ENCODE measurements around the gene KAZN.

KAZN gene

GRCh38 chr1:14970115-14970798 is 371.8 kb downstream of the KAZN start:
- in situ Hi-C loops (cut with MboI; ENCODE audit: low sequenced_read_pairs, unreplicated experiment), result no loop called here
- no peak for DNase-seq (ENCODE audit: low spot score)
- TF ChIP-seq CTCF (IDR thresholded peaks at IDR 0.05; ENCODE audit: borderline replicate concordance, control extremely low read depth, extremely low read depth, insufficient read depth, missing control alignments), result no peak

DNA sequence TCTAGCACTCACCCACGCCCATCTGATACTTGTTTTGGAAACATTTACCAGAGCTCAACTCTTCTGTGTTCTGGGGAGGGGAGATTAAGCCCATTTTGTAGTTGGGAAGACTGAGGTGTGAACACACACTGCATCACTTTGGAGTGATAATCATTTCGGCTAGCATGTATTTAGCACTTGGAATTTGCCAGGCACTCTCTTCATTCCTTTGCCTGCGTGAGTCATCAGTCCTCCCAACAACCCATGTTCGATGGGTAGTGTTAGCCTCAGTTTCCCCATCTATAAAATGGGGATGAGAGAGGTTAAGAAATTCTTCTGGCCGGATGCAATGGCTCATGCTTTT is 372.3 kb downstream of the KAZN start:
- DNase-seq (ENCODE audit: low spot score), result no peak
- TF ChIP-seq CTCF (IDR thresholded peaks at IDR 0.05; ENCODE audit: borderline replicate concordance, control extremely low read depth, extremely low read depth, insufficient read depth, missing control alignments), result no peak
- in situ Hi-C loops (cut with MboI; ENCODE audit: low sequenced_read_pairs, unreplicated experiment), result no loop called here

DNA sequence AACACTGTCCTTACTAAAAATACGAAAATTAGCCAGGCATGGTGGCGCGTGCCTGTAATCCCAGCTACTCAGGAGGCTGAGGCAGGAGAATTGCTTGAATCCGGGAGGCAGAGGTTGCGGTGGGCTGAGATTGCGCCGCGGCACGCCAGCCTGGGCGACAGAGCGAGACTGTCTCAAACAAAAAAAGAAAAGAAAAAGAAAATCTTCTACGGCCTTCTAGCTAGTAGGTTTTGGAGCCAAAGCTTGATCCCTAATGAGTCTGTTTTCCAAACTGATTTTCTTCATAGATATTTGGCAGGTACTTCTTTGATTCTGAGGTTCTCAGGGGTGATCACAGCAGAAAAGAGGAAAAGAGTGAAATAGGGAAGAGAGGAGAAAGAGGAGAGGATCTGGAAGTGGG is 372.7 kb downstream of the KAZN start:
- DNase-seq (ENCODE audit: low spot score), result no peak
- no peak for TF ChIP-seq CTCF (IDR thresholded peaks at IDR 0.05; ENCODE audit: borderline replicate concordance, control extremely low read depth, extremely low read depth, insufficient read depth, missing control alignments)
- in situ Hi-C loops (cut with MboI; ENCODE audit: low sequenced_read_pairs, unreplicated experiment), result no loop called here

DNA sequence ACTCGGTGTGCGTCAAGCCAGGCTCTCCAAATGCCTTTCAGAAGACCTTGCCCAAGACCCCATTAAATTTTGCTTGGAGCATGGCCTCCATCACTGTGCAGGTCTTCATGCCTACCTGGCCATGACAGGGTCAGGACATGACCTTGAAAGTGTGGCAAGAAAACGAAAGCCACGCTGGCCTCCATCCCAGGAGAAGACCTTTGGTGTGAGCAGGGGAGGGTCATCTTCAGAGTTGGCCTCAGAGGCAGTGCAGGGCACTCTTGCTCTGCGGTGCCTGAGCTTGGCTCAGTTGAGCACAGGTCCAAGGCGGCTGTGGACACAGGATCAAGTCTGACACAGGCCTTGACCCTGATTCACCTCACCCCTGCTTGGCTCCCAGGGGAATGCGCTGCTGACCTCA is 373.6 kb downstream of the KAZN start:
- DNase-seq (ENCODE audit: low spot score), result no peak
- TF ChIP-seq CTCF (IDR thresholded peaks at IDR 0.05; ENCODE audit: borderline replicate concordance, control extremely low read depth, extremely low read depth, insufficient read depth, missing control alignments), result no peak
- in situ Hi-C loops (cut with MboI; ENCODE audit: low sequenced_read_pairs, unreplicated experiment), result no loop called here

- in situ Hi-C loops (cut with MboI; ENCODE audit: low sequenced_read_pairs, unreplicated experiment), result no loop called here
- TF ChIP-seq CTCF (IDR thresholded peaks at IDR 0.05; ENCODE audit: borderline replicate concordance, control extremely low read depth, extremely low read depth, insufficient read depth, missing control alignments), result no peak
Measured at GRCh38 chr1:14973773-14974172, 375.3 kb downstream of the KAZN start.

GRCh38 chr1:14974361-14974760 is 375.9 kb downstream of the KAZN start:
- no peak for TF ChIP-seq CTCF (IDR thresholded peaks at IDR 0.05; ENCODE audit: borderline replicate concordance, control extremely low read depth, extremely low read depth, insufficient read depth, missing control alignments)
- DNase-seq (ENCODE audit: low spot score), result no peak
- in situ Hi-C loops (cut with MboI; ENCODE audit: low sequenced_read_pairs, unreplicated experiment), result no loop called here

More at GRCh38 chr1:14973773-14974172, 375.3 kb downstream of the KAZN start:
- DNase-seq (ENCODE audit: low spot score), result no peak
